Neural cell (in vitro differentiated cells): ENCODE measurements around the gene TBC1D22B. TPM values are rescaled to one million over a fixed set of nuclear protein-coding genes. Genes with fewer than 3 reads are reported as not detected.
"Not testable (repeated sequence)": the region's sequence is repeated elsewhere in the genome, so short reads cannot be mapped to it uniquely, and the experiment has no call there.

Experiments used
- H2AFZ ChIP-seq: fragments of 200-600, 300-800 bp; sonication (generic), shearing (Covaris generic); 2 replicates; pipeline ENCODE4 v1.6.0; 2014; ENCODE audit warnings: low read depth, mild to moderate bottlenecking, antibody characterized with exemption, low read length, moderate library complexity
- H3F3A ChIP-seq: fragments of 200-600 bp; shearing (Covaris generic); 2 replicates; pipeline ENCODE4 v1.6.1; 2016; ENCODE audit warnings: mild to moderate bottlenecking, moderate library complexity, mixed read lengths, antibody characterized with exemption, low read length; ENCODE audit not compliant: insufficient read depth, poor library complexity, severe bottlenecking
- H3K27ac ChIP-seq: fragments of 200-600, 300-800 bp; sonication (generic), shearing (Covaris generic); 2 replicates; pipeline ENCODE4 v1.5.1; 2014; ENCODE audit warnings: mild to moderate bottlenecking, low read length, moderate library complexity
- H3K27me3 ChIP-seq: fragments of 300-800, 200-600 bp; sonication (generic), shearing (Covaris generic); 2 replicates; pipeline ENCODE4 v1.6.0; 2014; ENCODE audit warnings: mild to moderate bottlenecking, low read depth, low read length, moderate library complexity; ENCODE audit not compliant: insufficient read depth
- H3K36me3 ChIP-seq: fragments of 300-800, 200-600 bp; sonication (generic), shearing (Covaris generic); 2 replicates; pipeline ENCODE4 v1.5.1; 2014; ENCODE audit warnings: mild to moderate bottlenecking, antibody characterized with exemption, low read length, moderate library complexity; ENCODE audit not compliant: insufficient read depth
- H3K4me2 ChIP-seq: fragments of 300-800, 200-600 bp; sonication (generic), shearing (Covaris generic); 2 replicates; pipeline ENCODE4 v1.6.0; 2014; ENCODE audit warnings: mild to moderate bottlenecking, low read length
- H3K4me3 ChIP-seq: fragments of 300-800, 200-600 bp; sonication (generic), shearing (Covaris generic); 2 replicates; pipeline ENCODE4 v1.5.1; 2014; ENCODE audit warnings: mild to moderate bottlenecking, low read length, moderate library complexity
- H3K79me2 ChIP-seq: fragments of 200-600 bp; shearing (Covaris generic); replicated peaks from 2 replicates; pipeline ENCODE4 v1.6.0; 2014; ENCODE audit warnings: mild to moderate bottlenecking, low read length, moderate library complexity; ENCODE audit not compliant: insufficient read depth
- H3K9ac ChIP-seq: fragments of 300-800, 200-600 bp; sonication (generic), shearing (Covaris generic); 2 replicates; pipeline ENCODE4 v1.6.1; 2016; ENCODE audit warnings: mild to moderate bottlenecking, low read length, mixed read lengths
- H3K9me2 ChIP-seq: fragments of 200-600 bp; shearing (Covaris generic); 2 replicates; pipeline ENCODE4 v1.6.1; 2016; ENCODE audit warnings: mild to moderate bottlenecking, low read length, mixed read lengths; ENCODE audit not compliant: insufficient read depth
- H3K9me3 ChIP-seq: fragments of 200-600, 300-800 bp; sonication (generic), shearing (Covaris generic); 2 replicates; pipeline ENCODE4 v1.6.1; 2016; ENCODE audit warnings: mild to moderate bottlenecking, mixed run types, low read length, moderate library complexity, mixed read lengths
- H4K20me1 ChIP-seq: fragments of 200-600 bp; shearing (Covaris generic); 2 replicates; pipeline ENCODE4 v1.6.1; 2016; ENCODE audit warnings: mild to moderate bottlenecking, mixed run types; ENCODE audit not compliant: insufficient read depth
- CTCF ChIP-seq: fragments of 450-650 bp; IDR thresholded peaks from 2 replicates; pipeline ENCODE4 v1.5.1; 2014; ENCODE audit warnings: antibody characterized with exemption, mild to moderate bottlenecking, moderate library complexity; ENCODE audit not compliant: poor library complexity, severe bottlenecking
- EP300 ChIP-seq: fragments of 450-650 bp; conservative IDR thresholded peaks from 2 replicates; pipeline ENCODE4 v1.6.1; 2014; ENCODE audit warnings: antibody characterized with exemption, mild to moderate bottlenecking, moderate library complexity; ENCODE audit not compliant: poor library complexity, severe bottlenecking
- EZH2 ChIP-seq: fragments of 200-600, 300-800 bp; shearing (Covaris generic), sonication (generic); IDR thresholded peaks from 2 replicates; pipeline ENCODE4 v1.6.1; 2014; ENCODE audit warnings: antibody characterized with exemption, low read length, borderline replicate concordance, mild to moderate bottlenecking; ENCODE audit not compliant: insufficient read depth, poor library complexity, severe bottlenecking
- POLR2AphosphoS5 ChIP-seq: IDR thresholded peaks from 2 replicates; pipeline ENCODE4 v1.6.1; 2012
- RAD21 ChIP-seq: fragments of 450-650 bp; conservative IDR thresholded peaks from 2 replicates; pipeline ENCODE4 v1.6.1; 2014; ENCODE audit warnings: antibody characterized with exemption, mild to moderate bottlenecking, moderate library complexity
- REST ChIP-seq: IDR thresholded peaks from 2 replicates; pipeline ENCODE4 v1.6.1; 2012; ENCODE audit warnings: borderline replicate concordance
- SMC3 ChIP-seq: fragments of 450-650 bp; conservative IDR thresholded peaks from 2 replicates; pipeline ENCODE4 v1.6.1; 2014; ENCODE audit warnings: antibody characterized with exemption, mild to moderate bottlenecking, moderate library complexity; ENCODE audit not compliant: poor library complexity
- TAF1 ChIP-seq: IDR thresholded peaks from 2 replicates; pipeline ENCODE4 v1.6.1; 2012; ENCODE audit warnings: low read depth
- polyA plus RNA-seq: library from polyadenylated mRNA; depleted of rRNA; stranded (reverse); fragments of >200 nt; gene quantifications from 2 replicates; pipeline ENCODE4 v1.2.3, GENCODE V29; 2014

The TBC1D22B gene
- polyA plus RNA-seq, 1 donor from 2014 or later = 10.6 TPM

GRCh38 chr6:37293426-37293825, 35.9 kb downstream of the TBC1D22B start:
- Histone ChIP-seq H4K20me1 (no peaks in the 10 kb centered on the region), H3K27me3 (no peaks in the 10 kb centered on the region), H3F3A (no peaks in the 10 kb centered on the region), H3K27ac (no peak overlapping the region), H2AFZ (no peak overlapping the region), H3K9ac (no peak overlapping the region), H3K4me2 (no peak overlapping the region), H3K79me2 (no peaks in the 10 kb centered on the region), H3K9me3 (no peaks in the 10 kb centered on the region), H3K9me2 (no peaks in the 10 kb centered on the region), H3K4me3 (no peak overlapping the region), H3K36me3 (no peaks in the 10 kb centered on the region)
- TF ChIP-seq RAD21 (no peak), REST (no peak), POLR2AphosphoS5 (no peak), CTCF (no peak)

- not testable (repeated sequence) for H3K27ac ChIP-seq, H3K4me3 ChIP-seq, H3K79me2 ChIP-seq, H3K9me2 ChIP-seq, H2AFZ ChIP-seq, H3K9me3 ChIP-seq, H3K36me3 ChIP-seq, H3K9ac ChIP-seq, H4K20me1 ChIP-seq, H3K4me2 ChIP-seq, H3F3A ChIP-seq, H3K27me3 ChIP-seq
These were observed 40.1 kb downstream of the TBC1D22B start for GRCh38 chr6:37297637-37298036.

- Histone ChIP-seq H3K4me3 (no peak overlapping the region), H3K9me3 (no peaks in the 10 kb centered on the region), H3K9me2 (no peaks in the 10 kb centered on the region), H2AFZ (no peak overlapping the region), H3K79me2 (no peaks in the 10 kb centered on the region), H3K27me3 (no peaks in the 10 kb centered on the region), H4K20me1 (no peaks in the 10 kb centered on the region), H3K27ac (no peak overlapping the region), H3K4me2 (no peak overlapping the region), H3F3A (no peaks in the 10 kb centered on the region), H3K9ac (no peak overlapping the region), H3K36me3 (no peaks in the 10 kb centered on the region)
- TF ChIP-seq EP300 (no peak), SMC3 (no peak), CTCF (no peak), RAD21 (no peak), REST (no peak), POLR2AphosphoS5 (no peak), EZH2 (no peak), TAF1 (no peak)
These were observed 41.4 kb downstream of the TBC1D22B start for GRCh38 chr6:37298958-37299357.
